Central memory CD4-positive, alpha-beta T cell (primary cell): Measurements from ENCODE around the gene LTA.

Source experiments
- DNase-seq: peaks from one replicate; pipeline ENCODE4 v3.0.0; 2022

The LTA gene

DNA sequence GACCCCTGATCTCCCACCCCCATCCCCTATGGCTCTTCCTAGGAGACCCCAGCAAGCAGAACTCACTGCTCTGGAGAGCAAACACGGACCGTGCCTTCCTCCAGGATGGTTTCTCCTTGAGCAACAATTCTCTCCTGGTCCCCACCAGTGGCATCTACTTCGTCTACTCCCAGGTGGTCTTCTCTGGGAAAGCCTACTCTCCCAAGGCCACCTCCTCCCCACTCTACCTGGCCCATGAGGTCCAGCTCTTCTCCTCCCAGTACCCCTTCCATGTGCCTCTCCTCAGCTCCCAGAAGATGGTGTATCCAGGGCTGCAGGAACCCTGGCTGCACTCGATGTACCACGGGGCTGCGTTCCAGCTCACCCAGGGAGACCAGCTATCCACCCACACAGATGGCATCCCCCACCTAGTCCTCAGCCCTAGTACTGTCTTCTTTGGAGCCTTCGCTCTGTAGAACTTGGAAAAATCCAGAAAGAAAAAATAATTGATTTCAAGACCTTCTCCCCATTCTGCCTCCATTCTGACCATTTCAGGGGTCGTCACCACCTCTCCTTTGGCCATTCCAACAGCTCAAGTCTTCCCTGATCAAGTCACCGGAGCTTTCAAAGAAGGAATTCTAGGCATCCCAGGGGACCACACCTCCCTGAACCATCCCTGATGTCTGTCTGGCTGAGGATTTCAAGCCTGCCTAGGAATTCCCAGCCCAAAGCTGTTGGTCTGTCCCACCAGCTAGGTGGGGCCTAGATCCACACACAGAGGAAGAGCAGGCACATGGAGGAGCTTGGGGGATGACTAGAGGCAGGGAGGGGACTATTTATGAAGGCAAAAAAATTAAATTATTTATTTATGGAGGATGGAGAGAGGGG, 1.4 kb downstream of the LTA start:
- no peak for DNase-seq

DNA sequence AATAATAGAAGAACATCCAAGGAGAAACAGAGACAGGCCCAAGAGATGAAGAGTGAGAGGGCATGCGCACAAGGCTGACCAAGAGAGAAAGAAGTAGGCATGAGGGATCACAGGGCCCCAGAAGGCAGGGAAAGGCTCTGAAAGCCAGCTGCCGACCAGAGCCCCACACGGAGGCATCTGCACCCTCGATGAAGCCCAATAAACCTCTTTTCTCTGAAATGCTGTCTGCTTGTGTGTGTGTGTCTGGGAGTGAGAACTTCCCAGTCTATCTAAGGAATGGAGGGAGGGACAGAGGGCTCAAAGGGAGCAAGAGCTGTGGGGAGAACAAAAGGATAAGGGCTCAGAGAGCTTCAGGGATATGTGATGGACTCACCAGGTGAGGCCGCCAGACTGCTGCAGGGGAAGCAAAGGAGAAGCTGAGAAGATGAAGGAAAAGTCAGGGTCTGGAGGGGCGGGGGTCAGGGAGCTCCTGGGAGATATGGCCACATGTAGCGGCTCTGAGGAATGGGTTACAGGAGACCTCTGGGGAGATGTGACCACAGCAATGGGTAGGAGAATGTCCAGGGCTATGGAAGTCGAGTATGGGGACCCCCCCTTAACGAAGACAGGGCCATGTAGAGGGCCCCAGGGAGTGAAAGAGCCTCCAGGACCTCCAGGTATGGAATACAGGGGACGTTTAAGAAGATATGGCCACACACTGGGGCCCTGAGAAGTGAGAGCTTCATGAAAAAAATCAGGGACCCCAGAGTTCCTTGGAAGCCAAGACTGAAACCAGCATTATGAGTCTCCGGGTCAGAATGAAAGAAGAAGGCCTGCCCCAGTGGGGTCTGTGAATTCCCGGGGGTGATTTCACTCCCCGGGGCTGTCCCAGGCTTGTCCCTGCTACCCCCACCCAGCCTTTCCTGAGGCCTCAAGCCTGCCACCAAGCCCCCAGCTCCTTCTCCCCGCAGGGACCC, 2.3 kb downstream of the LTA start:
- DNase-seq = no peak

DNA sequence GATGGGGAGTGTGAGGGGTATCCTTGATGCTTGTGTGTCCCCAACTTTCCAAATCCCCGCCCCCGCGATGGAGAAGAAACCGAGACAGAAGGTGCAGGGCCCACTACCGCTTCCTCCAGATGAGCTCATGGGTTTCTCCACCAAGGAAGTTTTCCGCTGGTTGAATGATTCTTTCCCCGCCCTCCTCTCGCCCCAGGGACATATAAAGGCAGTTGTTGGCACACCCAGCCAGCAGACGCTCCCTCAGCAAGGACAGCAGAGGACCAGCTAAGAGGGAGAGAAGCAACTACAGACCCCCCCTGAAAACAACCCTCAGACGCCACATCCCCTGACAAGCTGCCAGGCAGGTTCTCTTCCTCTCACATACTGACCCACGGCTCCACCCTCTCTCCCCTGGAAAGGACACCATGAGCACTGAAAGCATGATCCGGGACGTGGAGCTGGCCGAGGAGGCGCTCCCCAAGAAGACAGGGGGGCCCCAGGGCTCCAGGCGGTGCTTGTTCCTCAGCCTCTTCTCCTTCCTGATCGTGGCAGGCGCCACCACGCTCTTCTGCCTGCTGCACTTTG, 3.3 kb downstream of the LTA start, which contains the start of gene TNF:
TSS of gene TNF (plus strand) at position 231 of the 567 bp plus-strand sequence. CDS start at position 408, 177 bp downstream.
- peak; percentile 76 for DNase-seq

DNA sequence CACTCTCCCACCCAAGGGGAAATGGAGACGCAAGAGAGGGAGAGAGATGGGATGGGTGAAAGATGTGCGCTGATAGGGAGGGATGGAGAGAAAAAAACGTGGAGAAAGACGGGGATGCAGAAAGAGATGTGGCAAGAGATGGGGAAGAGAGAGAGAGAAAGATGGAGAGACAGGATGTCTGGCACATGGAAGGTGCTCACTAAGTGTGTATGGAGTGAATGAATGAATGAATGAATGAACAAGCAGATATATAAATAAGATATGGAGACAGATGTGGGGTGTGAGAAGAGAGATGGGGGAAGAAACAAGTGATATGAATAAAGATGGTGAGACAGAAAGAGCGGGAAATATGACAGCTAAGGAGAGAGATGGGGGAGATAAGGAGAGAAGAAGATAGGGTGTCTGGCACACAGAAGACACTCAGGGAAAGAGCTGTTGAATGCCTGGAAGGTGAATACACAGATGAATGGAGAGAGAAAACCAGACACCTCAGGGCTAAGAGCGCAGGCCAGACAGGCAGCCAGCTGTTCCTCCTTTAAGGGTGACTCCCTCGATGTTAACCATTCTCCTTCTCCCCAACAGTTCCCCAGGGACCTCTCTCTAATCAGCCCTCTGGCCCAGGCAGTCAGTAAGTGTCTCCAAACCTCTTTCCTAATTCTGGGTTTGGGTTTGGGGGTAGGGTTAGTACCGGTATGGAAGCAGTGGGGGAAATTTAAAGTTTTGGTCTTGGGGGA, 4.0 kb downstream of the LTA start:
- DNase-seq = no peak

DNA sequence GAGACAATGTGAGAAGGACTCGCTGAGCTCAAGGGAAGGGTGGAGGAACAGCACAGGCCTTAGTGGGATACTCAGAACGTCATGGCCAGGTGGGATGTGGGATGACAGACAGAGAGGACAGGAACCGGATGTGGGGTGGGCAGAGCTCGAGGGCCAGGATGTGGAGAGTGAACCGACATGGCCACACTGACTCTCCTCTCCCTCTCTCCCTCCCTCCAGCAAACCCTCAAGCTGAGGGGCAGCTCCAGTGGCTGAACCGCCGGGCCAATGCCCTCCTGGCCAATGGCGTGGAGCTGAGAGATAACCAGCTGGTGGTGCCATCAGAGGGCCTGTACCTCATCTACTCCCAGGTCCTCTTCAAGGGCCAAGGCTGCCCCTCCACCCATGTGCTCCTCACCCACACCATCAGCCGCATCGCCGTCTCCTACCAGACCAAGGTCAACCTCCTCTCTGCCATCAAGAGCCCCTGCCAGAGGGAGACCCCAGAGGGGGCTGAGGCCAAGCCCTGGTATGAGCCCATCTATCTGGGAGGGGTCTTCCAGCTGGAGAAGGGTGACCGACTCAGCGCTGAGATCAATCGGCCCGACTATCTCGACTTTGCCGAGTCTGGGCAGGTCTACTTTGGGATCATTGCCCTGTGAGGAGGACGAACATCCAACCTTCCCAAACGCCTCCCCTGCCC, 4.9 kb downstream of the LTA start:
- peak; percentile 49 for DNase-seq

DNA sequence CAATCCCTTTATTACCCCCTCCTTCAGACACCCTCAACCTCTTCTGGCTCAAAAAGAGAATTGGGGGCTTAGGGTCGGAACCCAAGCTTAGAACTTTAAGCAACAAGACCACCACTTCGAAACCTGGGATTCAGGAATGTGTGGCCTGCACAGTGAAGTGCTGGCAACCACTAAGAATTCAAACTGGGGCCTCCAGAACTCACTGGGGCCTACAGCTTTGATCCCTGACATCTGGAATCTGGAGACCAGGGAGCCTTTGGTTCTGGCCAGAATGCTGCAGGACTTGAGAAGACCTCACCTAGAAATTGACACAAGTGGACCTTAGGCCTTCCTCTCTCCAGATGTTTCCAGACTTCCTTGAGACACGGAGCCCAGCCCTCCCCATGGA, 5.5 kb downstream of the LTA start:
- no peak for DNase-seq

DNA sequence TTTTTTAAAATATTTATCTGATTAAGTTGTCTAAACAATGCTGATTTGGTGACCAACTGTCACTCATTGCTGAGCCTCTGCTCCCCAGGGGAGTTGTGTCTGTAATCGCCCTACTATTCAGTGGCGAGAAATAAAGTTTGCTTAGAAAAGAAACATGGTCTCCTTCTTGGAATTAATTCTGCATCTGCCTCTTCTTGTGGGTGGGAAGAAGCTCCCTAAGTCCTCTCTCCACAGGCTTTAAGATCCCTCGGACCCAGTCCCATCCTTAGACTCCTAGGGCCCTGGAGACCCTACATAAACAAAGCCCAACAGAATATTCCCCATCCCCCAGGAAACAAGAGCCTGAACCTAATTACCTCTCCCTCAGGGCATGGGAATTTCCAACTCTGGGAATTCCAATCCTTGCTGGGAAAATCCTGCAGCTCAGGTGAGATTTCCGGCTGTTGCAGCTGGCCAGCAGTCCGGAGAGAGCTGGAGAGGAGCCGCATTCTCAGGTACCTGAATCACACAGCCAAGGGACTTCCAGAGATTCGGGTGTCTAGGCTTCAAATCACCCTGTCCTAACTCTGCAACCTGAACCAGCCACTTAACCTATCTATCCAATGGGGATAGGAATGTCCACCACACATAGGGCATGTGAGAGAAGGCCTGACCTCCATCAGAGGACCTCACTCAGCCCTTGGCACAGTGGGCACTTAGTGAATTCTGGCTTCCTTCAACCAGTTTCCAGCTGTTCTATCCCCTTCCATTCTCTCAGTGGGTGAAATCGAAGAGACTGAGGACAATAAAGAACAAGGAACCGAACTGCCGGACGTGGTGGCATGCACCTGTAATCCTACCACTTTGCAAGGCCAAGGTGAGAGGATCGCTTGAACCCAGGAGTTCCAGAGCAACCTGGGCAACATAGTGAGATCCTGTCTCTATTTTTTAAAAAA, 6.4 kb downstream of the LTA start:
- no peak for DNase-seq

DNA sequence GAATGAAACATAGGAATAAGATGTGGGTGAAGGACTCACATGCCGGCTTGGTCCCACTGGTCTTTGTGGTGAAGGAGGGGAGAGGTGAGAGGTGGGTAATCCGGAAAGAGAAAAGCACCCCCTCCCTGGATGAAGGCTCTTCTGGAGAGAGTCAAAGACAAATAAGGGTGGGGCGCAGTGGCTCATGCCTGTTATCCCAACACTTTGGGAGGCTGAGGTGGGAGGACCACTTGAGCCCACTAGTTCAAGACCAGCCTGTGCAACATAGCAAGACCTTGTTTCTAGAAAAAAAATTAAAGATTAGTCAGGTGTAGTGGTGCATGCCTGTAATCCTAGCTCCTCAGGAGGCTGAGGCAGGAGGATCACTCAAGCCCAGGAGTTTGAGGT, 7.0 kb downstream of the LTA start:
- DNase-seq = no peak

DNA sequence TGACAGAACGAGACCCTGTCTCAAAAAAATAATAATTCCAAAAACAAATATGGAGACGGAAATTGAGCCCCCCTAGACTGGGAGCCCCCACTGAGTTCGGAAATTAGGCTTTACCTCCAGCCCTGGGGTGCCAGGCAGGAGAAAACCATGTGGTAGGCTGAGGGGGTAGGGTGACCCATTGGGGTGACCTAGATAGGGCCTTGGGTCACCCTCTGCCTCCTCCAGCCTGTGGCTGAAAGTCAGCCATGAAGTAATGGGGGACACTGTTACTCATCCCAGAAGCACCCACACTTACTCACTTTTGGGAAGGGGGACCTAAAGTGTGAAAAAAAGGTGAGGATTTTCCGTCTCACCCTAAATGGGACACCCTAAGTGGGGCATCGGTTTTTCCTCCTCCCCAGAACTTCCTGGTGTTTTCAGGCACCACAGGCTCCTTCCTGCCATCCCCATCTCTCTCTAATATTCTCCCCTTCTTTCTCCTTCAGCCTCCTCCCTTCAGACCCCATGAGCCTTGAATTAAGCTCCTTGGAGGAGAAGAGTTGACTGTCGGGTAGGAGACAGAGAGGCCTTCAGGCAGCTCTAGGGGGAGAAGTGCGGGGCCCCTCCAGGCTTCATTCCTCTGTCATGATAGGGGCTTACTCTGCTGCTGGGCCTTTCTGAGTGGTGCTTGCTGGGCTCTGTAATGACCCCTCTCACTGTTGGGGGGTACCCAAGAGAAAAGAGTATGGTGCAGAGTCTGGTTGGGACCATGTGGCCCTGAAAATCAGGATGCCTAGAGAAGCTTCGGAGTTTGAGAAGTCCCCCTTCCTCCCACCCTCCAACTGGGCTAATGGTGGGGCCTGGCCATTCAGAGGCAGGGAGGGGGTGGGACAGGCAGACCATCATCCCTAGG, 7.7 kb downstream of the LTA start:
- DNase-seq = no peak

DNA sequence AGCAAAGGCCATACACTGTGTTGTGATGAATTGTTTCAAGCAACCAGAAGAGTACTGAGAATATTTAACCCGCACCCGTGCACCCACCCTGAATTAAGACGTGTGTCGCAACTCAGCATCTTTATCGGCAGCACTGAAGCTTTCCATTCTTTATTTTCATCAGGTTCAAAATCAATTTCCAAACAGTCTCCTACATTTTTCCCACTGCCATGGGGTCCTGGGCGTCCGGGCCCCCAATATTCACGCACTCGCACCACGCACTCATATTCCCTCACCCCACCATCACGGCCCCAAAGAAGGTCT, 8.3 kb downstream of the LTA start:
- no peak for DNase-seq

DNA sequence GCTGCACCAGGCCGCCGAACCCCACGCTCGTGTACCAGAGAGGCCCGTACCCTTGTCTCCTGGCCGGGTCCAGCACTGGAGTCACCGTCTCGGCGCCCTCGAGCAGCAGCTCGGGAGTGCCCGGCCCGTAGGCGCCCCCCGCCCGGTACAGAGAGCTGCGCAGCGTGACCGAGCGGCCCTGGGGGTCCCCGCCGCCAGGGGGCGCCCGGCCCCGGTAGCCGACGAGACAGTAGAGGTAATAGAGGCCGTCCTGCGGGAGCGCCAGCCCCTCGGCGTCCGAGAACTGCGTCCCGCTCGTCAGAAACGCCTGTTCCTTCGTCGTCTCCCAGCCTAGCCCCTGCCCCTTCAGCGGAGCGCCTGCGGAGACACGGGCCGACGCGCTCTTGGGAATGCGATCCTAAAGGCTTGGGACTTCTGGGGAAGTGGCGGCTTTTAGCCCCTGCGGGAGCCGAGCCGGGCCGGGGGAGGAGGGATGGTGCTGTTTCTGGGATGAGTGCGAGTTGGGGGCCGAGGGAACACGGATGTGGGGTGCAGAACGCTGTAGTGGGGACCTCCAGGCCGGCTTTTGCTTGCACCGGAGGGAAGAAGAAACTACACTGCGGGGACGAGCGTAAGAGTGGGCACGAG, 8.8 kb downstream of the LTA start:
- DNase-seq = peak; percentile 81

DNA sequence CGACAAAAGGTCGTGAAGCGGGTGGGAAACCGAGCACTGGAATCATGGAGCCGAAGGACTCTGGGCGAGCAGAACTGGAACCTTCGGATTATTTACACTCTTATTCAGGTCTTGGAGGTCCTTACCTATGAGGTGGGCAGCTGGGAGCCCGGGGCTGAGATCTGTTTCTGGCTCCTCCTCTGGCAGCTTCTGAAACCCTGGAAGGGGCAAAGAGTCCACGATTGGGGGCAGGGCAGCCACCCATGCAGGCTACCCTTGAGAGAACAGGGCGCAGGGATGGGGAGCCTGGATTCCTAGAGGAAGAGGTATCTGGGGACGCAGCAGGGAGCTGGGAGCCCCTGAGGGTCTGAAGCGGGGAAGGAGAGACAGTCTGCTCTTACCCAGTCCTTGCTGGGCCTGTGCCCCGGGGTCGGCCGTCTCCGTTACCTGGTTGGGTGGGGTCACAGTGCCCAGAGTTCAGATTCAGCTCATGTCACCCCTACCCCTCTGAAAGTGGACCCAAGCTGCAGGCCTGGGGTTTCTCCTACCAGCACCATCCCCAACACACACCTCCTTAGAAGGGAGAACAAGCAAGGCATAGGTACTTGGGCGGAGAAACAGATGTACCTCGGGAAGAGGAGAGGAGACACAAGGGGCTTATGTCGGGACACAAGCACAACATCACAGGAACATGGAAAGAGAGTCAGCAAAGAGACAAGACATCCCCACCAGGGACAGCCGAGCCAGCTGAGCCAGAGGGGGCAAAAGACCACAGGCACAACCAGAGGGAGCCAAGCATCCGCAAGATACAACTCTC, 9.5 kb downstream of the LTA start:
- no peak for DNase-seq

DNA sequence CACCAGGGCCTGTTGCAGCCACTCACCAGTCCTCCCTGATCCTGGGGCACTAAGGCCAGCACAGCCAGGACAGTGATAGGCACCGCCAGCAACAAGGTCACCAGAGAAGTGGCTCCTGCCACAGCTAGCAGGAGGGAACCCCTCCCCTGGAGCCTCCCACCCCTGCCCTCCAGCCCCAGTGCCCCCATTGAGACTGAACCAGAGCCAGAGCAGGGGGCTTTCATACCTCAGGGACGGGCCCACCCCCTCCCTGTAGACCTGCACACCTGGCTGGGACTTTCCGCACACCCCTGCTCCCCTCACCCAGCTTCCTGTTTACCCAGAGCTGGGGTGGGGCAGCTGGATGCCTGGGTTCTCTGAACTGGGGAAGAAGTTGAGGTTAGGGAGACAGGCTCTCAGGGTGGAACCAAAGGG, 10.1 kb downstream of the LTA start, which contains the start of gene LTB:
TSS of gene LTB (minus strand) at position 195 of the 414 bp plus-strand sequence. CDS start at position 188, 7 bp downstream.
- DNase-seq = peak; percentile 74

DNA sequence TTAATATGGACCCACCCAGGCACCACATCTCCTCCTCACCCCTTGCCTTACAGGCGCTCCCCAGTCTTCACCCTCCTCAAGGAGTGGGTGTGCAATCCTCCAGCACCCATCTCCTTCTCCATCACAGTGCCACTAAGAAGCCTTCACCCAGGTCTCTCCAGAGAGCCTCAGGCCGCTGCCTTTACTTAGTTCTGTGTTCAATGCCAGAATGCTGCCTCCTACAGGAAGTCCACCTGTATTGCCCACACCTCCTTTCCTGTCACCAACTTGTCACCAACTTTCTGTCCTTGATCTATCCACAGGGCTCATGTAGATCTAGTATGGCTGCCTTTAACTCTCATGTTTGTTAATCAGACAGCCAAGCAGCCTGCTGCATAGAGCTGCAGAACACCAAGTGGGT, 13.4 kb downstream of the LTA start:
- DNase-seq = peak; percentile 57

DNA sequence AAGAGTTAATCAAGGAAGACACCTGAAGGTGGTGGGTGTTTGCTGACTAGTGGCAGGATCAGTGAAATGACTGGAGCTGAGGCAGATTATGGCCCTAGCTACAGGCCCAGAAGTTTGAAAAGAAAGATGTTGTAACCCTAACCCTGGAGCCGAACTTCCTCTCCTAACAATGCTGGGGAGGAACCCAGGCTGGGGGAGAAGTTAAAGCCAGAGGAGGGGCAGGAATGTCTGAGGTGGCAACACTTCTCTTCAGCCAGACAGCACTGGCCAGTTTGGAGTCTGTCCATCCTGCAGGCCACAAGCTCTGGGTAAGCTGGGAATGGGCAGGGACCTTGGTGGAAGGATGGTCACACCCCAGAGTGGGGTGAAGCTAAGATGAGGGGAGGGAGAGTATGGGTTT, 13.9 kb downstream of the LTA start, which contains the start of gene LST1:
TSS of gene LST1 (plus strand) at position 270 of the 400 bp plus-strand sequence. CDS start 1,023 bp downstream, outside the sequence.
- no peak for DNase-seq

DNA sequence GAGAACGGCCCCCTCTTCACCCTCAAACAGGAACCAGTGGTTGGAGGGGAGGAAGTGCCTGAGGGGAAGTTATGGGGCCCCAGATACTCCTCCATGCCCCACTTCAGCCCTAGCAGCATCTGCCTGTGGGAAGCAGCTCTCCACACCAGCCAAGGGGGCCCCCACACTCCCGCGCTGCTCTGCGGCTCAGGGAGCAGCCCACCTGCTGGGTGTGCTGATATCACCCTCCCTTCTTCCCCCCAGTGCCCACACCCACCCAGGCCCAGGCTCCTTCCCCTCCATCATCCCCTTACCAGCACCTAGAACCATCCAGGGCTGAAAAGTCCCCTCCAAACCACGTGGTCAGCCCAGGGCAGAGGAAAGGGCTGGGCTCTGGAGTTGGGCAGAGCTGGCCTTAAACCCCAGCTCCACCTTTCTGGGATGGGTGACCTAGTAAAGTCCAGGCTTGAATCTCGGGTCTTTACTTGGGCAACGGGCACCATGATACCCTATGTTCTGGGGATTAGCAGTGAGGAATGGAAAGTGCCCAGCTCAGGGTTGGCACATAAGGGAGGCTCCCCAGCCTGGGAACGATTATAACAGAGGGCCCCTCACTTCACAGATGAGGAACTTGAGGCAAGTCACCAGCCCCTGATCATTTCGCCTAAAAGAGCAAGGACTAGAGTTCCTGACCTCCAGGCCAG, 14.7 kb downstream of the LTA start:
- DNase-seq = peak; percentile 53
